Dendritic cell treated with granulocyte-macrophage colony-stimulating factor and Interleukin-4, amounts not matched to agents 40 ng/mL and 50 ng/mL, for 4 days (primary cell): ENCODE results near the gene GDPD2.

Source experiments
- H3K27ac Mint-ChIP-seq: one replicate; pipeline ENCODE4 v1.8.0; 2022; ENCODE audit warnings: mild to moderate bottlenecking, mixed read lengths
- H3K27me3 Mint-ChIP-seq: one replicate; pipeline ENCODE4 v1.8.0; 2022; ENCODE audit warnings: mild to moderate bottlenecking, mixed read lengths
- H3K36me3 Mint-ChIP-seq: one replicate; pipeline ENCODE4 v1.8.0; 2022; ENCODE audit warnings: low read depth, mixed read lengths
- H3K4me1 Mint-ChIP-seq: one replicate; pipeline ENCODE4 v1.8.0; 2022; ENCODE audit warnings: low read depth, mixed read lengths
- H3K4me3 Mint-ChIP-seq: one replicate; pipeline ENCODE4 v1.8.0; 2022; ENCODE audit warnings: mild to moderate bottlenecking, moderate library complexity, mixed read lengths
- H3K9me3 Mint-ChIP-seq: one replicate; pipeline ENCODE4 v1.8.0; 2022; ENCODE audit warnings: mixed read lengths
- intact Hi-C: fragments of 100-400 bp; cut with micrococcal nuclease; formaldehyde crosslinking; loops from one replicate; pipeline ENCODE4 v1.15.0; 2022

GDPD2 gene

GRCh38 chrX:70470850-70471289 is 47.8 kb downstream of the GDPD2 start:
- no peaks in the 10 kb centered on the region for H3K36me3 Mint-ChIP-seq
- peaks cover 13% of the 10 kb centered on the region for H3K27me3 Mint-ChIP-seq
- H3K9me3 Mint-ChIP-seq = no peaks in the 10 kb centered on the region
- H3K27ac Mint-ChIP-seq = no peak overlapping the region
- peaks cover 17% of the 10 kb centered on the region for H3K4me1 Mint-ChIP-seq
- no peak overlapping the region for H3K4me3 Mint-ChIP-seq
- intact Hi-C loops = no loop called here

- no peaks in the 10 kb centered on the region for H3K36me3 Mint-ChIP-seq
These were observed 53.2 kb downstream of the GDPD2 start for GRCh38 chrX:70476166-70476933.

GRCh38 chrX:70476934-70477733 is 54.0 kb downstream of the GDPD2 start:
- no peaks in the 10 kb centered on the region for H3K36me3 Mint-ChIP-seq
- peaks cover 8% of the 10 kb centered on the region for H3K27me3 Mint-ChIP-seq
- no peaks in the 10 kb centered on the region for H3K9me3 Mint-ChIP-seq
- H3K27ac Mint-ChIP-seq = no peak overlapping the region
- intact Hi-C loops = no loop called here
- H3K4me1 Mint-ChIP-seq = peaks cover 25% of the 10 kb centered on the region
- H3K4me3 Mint-ChIP-seq = no peak overlapping the region

More at GRCh38 chrX:70476166-70476933, 53.2 kb downstream of the GDPD2 start:
- Mint-ChIP-seq H3K9me3 (no peaks in the 10 kb centered on the region), H3K4me1 (peaks cover 26% of the 10 kb centered on the region), H3K27me3 (peaks cover 11% of the 10 kb centered on the region), H3K4me3 (no peak overlapping the region), H3K27ac (no peak overlapping the region)
- intact Hi-C loops = no loop called here

GRCh38 chrX:70477734-70478075 is 54.6 kb downstream of the GDPD2 start:
- intact Hi-C loops = no loop called here
- Mint-ChIP-seq H3K4me3 (no peak overlapping the region), H3K27ac (no peak overlapping the region), H3K27me3 (peaks cover 8% of the 10 kb centered on the region), H3K9me3 (no peaks in the 10 kb centered on the region), H3K4me1 (peaks cover 25% of the 10 kb centered on the region), H3K36me3 (no peaks in the 10 kb centered on the region)

GRCh38 chrX:70478526-70479245 is 55.6 kb downstream of the GDPD2 start:
- Mint-ChIP-seq H3K27ac (no peak overlapping the region), H3K36me3 (no peaks in the 10 kb centered on the region), H3K4me1 (peaks cover 25% of the 10 kb centered on the region), H3K4me3 (no peak overlapping the region), H3K9me3 (no peaks in the 10 kb centered on the region), H3K27me3 (peaks cover 6% of the 10 kb centered on the region)
- intact Hi-C loops = no loop called here

GRCh38 chrX:70479247-70479921 is 56.3 kb downstream of the GDPD2 start:
- H3K27me3 Mint-ChIP-seq = peaks cover 4% of the 10 kb centered on the region
- H3K27ac Mint-ChIP-seq = no peak overlapping the region
- no peaks in the 10 kb centered on the region for H3K36me3 Mint-ChIP-seq
- H3K4me3 Mint-ChIP-seq = no peak overlapping the region
- H3K4me1 Mint-ChIP-seq = peaks cover 25% of the 10 kb centered on the region
- H3K9me3 Mint-ChIP-seq = no peaks in the 10 kb centered on the region
- intact Hi-C loops = no loop called here

- Mint-ChIP-seq H3K36me3 (no peaks in the 10 kb centered on the region), H3K9me3 (no peaks in the 10 kb centered on the region), H3K27me3 (peaks cover 4% of the 10 kb centered on the region), H3K4me1 (peaks cover 25% of the 10 kb centered on the region), H3K27ac (no peak overlapping the region), H3K4me3 (no peak overlapping the region)
- intact Hi-C loops = no loop called here
These were observed 57.0 kb downstream of the GDPD2 start for GRCh38 chrX:70479922-70480659.

GRCh38 chrX:70480660-70481018 is 57.5 kb downstream of the GDPD2 start:
- H3K27ac Mint-ChIP-seq = no peak overlapping the region
- H3K9me3 Mint-ChIP-seq = no peaks in the 10 kb centered on the region
- intact Hi-C loops = no loop called here
- H3K27me3 Mint-ChIP-seq = peaks cover 4% of the 10 kb centered on the region
- H3K4me1 Mint-ChIP-seq = peaks cover 25% of the 10 kb centered on the region
- no peaks in the 10 kb centered on the region for H3K36me3 Mint-ChIP-seq
- no peak overlapping the region for H3K4me3 Mint-ChIP-seq

GRCh38 chrX:70481471-70482270 is 58.6 kb downstream of the GDPD2 start:
- intact Hi-C loops = no loop called here
- H3K27ac Mint-ChIP-seq = no peak overlapping the region
- peaks cover 25% of the 10 kb centered on the region for H3K4me1 Mint-ChIP-seq
- peaks cover 4% of the 10 kb centered on the region for H3K27me3 Mint-ChIP-seq
- H3K36me3 Mint-ChIP-seq = no peaks in the 10 kb centered on the region
- no peak overlapping the region for H3K4me3 Mint-ChIP-seq
- no peaks in the 10 kb centered on the region for H3K9me3 Mint-ChIP-seq

- intact Hi-C loops = no loop called here
These were observed 59.2 kb downstream of the GDPD2 start for GRCh38 chrX:70482300-70482699.

More at GRCh38 chrX:70482300-70482699, 59.2 kb downstream of the GDPD2 start:
- Mint-ChIP-seq H3K4me1 (peaks cover 20% of the 10 kb centered on the region), H3K36me3 (no peaks in the 10 kb centered on the region), H3K27me3 (peaks cover 2% of the 10 kb centered on the region), H3K9me3 (no peaks in the 10 kb centered on the region), H3K4me3 (no peak overlapping the region), H3K27ac (no peak overlapping the region)
